Stimulated activated CD8-positive, alpha-beta memory T cell treated with anti-CD3 and anti-CD28 coated beads, Interleukin-4, amount 100 ng/mL, for 24 hours (primary cell): Measurements from ENCODE around the gene ADAMTS12.
"Not testable (repeated sequence)": the region's sequence is repeated elsewhere in the genome, so short reads cannot be mapped to it uniquely, and the experiment has no call there.

ENCODE experiments used
- DNase-seq: peaks from one replicate; pipeline ENCODE4 v3.0.0-alpha.2; 2020; ENCODE audit warnings: low read depth

ADAMTS12 gene

GRCh38 chr5:33583332-33583731, 308.5 kb downstream of the ADAMTS12 start:
- no peak for DNase-seq

- DNase-seq: no peak
These were observed 309.4 kb downstream of the ADAMTS12 start for GRCh38 chr5:33582417-33582816.

GRCh38 chr5:33579789-33580188, 312.0 kb downstream of the ADAMTS12 start:
- DNase-seq: no peak

- DNase-seq: no peak
These were observed 312.6 kb downstream of the ADAMTS12 start for GRCh38 chr5:33579152-33579551.

GRCh38 chr5:33576726-33577590, 314.8 kb downstream of the ADAMTS12 start:
- no peak for DNase-seq

- DNase-seq: no peak
These were observed 326.5 kb downstream of the ADAMTS12 start for GRCh38 chr5:33565324-33565723.

GRCh38 chr5:33563983-33564908, 327.5 kb downstream of the ADAMTS12 start:
- no peak for DNase-seq

- no peak for DNase-seq
These were observed 328.3 kb downstream of the ADAMTS12 start for GRCh38 chr5:33563530-33563929.

GRCh38 chr5:33558489-33558888, 333.3 kb downstream of the ADAMTS12 start:
- DNase-seq: no peak

- no peak for DNase-seq
These were observed 334.2 kb downstream of the ADAMTS12 start for GRCh38 chr5:33557605-33558004.

GRCh38 chr5:33556330-33557328, 335.2 kb downstream of the ADAMTS12 start:
- DNase-seq: no peak

GRCh38 chr5:33549982-33550567, 341.7 kb downstream of the ADAMTS12 start:
- DNase-seq: no peak

GRCh38 chr5:33539790-33540189, 352.0 kb downstream of the ADAMTS12 start:
- DNase-seq: not testable (repeated sequence)

- DNase-seq: no peak
These were observed 352.6 kb downstream of the ADAMTS12 start for GRCh38 chr5:33539212-33539611.

GRCh38 chr5:33538201-33538600, 353.6 kb downstream of the ADAMTS12 start:
- DNase-seq: no peak

GRCh38 chr5:33537240-33537639, 354.6 kb downstream of the ADAMTS12 start:
- DNase-seq: no peak

- no peak for DNase-seq
These were observed 355.0 kb downstream of the ADAMTS12 start for GRCh38 chr5:33536802-33537201.

GRCh38 chr5:33531824-33532223, 360.0 kb downstream of the ADAMTS12 start:
- no peak for DNase-seq

- no peak for DNase-seq
These were observed 360.8 kb downstream of the ADAMTS12 start for GRCh38 chr5:33531037-33531298.

- no peak for DNase-seq
These were observed 361.4 kb downstream of the ADAMTS12 start for GRCh38 chr5:33530183-33531036.

- no peak for DNase-seq
These were observed 364.1 kb downstream of the ADAMTS12 start for GRCh38 chr5:33527696-33528095.
